Cardiac fibroblast (primary cell): ENCODE data around the gene PTPRN2.

Source experiments
- DNase-seq, 2 donors: peaks; one replicate each; pipeline versions ENCODE4 v3.0.0 to v3.0.0-alpha.2; 2010; ENCODE audit warnings: low read depth in 2 of 2
- H3K4me3 ChIP-seq, 2 donors: replicated peaks in 1 of 2; 1 replicate in 1 of 2; 2 replicates in 1 of 2; pipeline ENCODE4 v1.5.1; 2011; ENCODE audit warnings: low read depth in 2 of 2, low read length in 2 of 2, mild to moderate bottlenecking in 2 of 2, moderate library complexity in 1 of 2
- TF ChIP-seq, protein P1 (sequence below): IDR thresholded peaks from one replicate; pipeline ENCODE4 v1.5.1; 2011; ENCODE audit warnings: low read depth, mild to moderate bottlenecking, low read length, inconsistent platforms

The PTPRN2 gene

GRCh38 chr7:157688533-157689268, 898.9 kb downstream of the PTPRN2 start:
- no peak for DNase-seq
- TF ChIP-seq, protein P1, sequence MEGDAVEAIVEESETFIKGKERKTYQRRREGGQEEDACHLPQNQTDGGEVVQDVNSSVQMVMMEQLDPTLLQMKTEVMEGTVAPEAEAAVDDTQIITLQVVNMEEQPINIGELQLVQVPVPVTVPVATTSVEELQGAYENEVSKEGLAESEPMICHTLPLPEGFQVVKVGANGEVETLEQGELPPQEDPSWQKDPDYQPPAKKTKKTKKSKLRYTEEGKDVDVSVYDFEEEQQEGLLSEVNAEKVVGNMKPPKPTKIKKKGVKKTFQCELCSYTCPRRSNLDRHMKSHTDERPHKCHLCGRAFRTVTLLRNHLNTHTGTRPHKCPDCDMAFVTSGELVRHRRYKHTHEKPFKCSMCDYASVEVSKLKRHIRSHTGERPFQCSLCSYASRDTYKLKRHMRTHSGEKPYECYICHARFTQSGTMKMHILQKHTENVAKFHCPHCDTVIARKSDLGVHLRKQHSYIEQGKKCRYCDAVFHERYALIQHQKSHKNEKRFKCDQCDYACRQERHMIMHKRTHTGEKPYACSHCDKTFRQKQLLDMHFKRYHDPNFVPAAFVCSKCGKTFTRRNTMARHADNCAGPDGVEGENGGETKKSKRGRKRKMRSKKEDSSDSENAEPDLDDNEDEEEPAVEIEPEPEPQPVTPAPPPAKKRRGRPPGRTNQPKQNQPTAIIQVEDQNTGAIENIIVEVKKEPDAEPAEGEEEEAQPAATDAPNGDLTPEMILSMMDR, result no peak
- H3K4me3 ChIP-seq, result no peak overlapping the region

DNA sequence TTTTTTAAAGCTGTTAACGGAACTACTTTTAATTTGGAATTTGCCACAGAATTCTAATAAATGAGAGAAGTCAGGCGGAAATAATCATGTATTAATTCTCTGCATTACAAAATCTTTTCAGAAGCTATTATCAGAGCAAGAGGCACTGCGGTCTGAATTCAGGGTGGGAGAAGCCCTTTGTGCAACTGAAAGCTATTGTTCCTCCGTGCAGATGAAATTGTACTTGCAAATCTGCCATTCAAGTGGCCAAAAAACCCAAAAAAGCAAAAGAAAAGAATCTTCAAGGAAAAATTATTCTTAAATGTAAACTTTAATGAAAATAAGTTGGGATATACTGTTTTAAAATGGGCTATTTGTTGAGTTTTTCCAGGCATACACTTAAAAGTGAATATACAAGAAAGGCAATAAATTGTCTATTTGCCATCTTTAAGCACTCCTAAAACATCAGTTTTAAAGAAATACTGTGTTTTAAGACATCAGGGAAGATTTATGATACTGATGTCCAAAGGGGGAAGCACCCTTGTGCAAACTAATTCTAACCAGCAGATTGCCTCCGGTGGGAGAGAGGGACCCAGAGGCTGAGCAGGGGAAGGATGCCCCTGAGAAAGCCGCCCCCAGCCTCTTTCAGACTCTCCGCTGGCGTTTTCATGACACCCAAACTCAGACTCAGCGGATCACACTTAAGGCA, 899.6 kb downstream of the PTPRN2 start:
- no peak overlapping the region for H3K4me3 ChIP-seq
- TF ChIP-seq, protein P1, result no peak
- DNase-seq, result no peak

DNA sequence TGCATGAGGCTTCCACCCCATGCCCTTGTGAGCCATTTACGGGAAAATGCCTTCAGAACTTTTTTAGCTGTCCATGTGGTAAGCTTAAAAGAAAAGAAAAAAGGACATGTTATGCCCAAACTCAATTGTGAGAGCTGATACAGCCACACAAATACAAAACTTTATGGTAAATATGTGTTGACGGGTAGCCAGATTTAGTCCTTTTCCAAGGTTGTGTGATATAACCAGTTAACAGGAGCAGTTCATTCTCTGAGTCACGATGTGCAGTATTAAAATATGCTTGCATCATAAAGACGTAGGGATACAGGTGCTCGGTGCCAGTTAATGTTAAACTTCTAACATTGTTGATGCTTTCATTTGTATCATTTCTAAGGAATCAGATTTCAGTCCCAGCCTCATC, 900.5 kb downstream of the PTPRN2 start:
- no peak overlapping the region for H3K4me3 ChIP-seq
- TF ChIP-seq, protein P1, result no peak
- DNase-seq, result no peak

GRCh38 chr7:157686285-157686894, 901.2 kb downstream of the PTPRN2 start:
- TF ChIP-seq, protein P1, result no peak
- H3K4me3 ChIP-seq, result no peak overlapping the region
- no peak for DNase-seq

DNA sequence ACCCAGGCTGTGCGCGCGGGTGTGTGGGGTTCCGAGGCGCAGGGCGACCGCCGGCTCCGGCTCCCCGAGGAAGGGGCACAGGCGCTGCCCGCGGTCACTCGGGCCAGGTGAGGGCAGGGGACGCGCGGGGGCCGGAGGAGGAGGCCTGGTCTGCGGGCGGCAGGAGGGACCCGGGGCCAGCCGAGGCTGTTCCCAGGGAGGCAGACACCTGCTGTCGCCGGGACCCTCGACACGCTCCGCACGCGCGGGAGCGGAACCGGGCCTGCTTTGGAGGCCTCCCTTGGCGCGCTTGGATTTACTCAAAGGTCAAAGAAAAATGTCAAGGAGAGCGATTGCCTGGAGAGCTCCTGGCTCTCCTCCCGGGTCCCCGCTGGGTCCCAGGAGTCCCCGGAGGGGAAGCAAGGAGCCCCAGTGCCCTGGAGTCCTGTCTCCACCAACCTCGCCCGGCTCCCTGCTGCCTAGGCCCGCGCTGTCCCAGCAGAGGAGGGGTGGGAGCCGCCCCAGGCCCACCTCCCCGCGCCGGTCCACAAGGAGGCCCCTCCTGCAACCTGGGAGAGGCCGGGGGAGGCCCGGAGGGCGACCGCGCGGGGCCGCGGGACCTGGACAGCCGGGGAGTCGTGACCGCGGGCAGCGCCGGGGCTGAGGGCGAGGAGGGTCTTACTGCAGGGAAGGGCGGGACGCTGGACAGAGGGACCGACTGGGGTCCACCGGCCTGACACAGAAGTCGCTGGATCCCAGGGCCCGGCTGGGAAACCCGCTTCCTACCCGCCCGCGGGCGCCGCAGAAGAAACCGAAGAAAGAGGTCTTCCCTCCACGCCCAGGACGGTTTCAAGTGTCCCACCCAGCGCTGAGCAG, 902.0 kb downstream of the PTPRN2 start:
- TF ChIP-seq, protein P1, result no peak
- DNase-seq, result no peak
- H3K4me3 ChIP-seq, result no peak overlapping the region

DNA sequence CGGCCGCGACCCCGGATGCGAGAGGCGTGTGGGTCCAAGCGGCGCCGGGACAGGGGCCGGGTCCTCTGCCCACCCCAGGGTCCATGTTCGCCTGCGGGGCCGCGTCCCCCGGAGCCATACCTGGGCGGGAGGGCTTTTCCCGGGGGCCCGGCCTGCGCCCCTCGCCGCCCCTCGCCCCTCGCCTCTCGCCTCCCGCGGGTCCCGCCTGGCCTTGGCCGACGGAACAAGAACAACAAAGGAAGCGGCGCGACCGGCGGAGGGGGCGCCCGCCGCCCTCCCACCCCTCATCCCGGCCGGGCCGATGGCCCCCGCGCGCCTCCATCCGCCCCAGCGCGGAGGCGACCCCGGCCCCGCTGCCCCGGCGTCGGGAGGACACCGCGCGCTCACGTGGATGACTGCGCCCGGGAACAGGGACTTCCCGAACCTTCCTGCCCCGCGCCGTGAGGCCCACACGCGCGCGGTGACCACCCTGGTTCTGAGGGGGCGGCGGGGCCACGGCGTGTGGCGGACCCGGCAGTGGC, 902.7 kb downstream of the PTPRN2 start:
- H3K4me3 ChIP-seq, result no peak overlapping the region
- no peak for DNase-seq
- TF ChIP-seq, protein P1, result no peak
